Activated CD4-positive, alpha-beta T cell treated with anti-CD3 and anti-CD28 coated beads, Interleukin-2, amount 10 ng/mL, durations not matched to agents 7 days and 5 days (primary cell): ENCODE measurements around the gene SMNDC1. TPM values are rescaled to one million over a fixed set of nuclear protein-coding genes. Genes with fewer than 3 reads are reported as not detected.
"Not testable (repeated sequence)": the region's sequence is repeated elsewhere in the genome, so short reads cannot be mapped to it uniquely, and the experiment has no call there.

Source experiments
- CTCF ChIA-PET: fragments of 350-600 bp; sonication (Branson Sonifier 250); formaldehyde crosslinking; loops from one replicate; lab custom pipeline; 2021; ENCODE audit warnings: antibody characterized with exemption; lab: Charles Lee
- POLR2A ChIA-PET: fragments of 350-600 bp; sonication (Branson Sonifier 250); formaldehyde crosslinking; loops from one replicate; lab custom pipeline; 2021; ENCODE audit warnings: antibody characterized with exemption; lab: Charles Lee
- DNase-seq: peaks from one replicate; pipeline ENCODE4 v3.0.0-alpha.2; 2020
- H3K27ac Mint-ChIP-seq: one replicate; pipeline ENCODE4 v1.8.0; 2021; ENCODE audit warnings: mild to moderate bottlenecking, moderate library complexity, mixed read lengths
- H3K27me3 Mint-ChIP-seq: one replicate; pipeline ENCODE4 v1.8.0; 2021; ENCODE audit warnings: mixed read lengths
- H3K36me3 Mint-ChIP-seq: one replicate; pipeline ENCODE4 v1.8.0; 2021; ENCODE audit warnings: low read depth, mixed read lengths
- H3K4me1 Mint-ChIP-seq: one replicate; pipeline ENCODE4 v1.8.0; 2021; ENCODE audit warnings: mixed read lengths
- H3K4me3 Mint-ChIP-seq: one replicate; pipeline ENCODE4 v1.8.0; 2021; ENCODE audit warnings: mild to moderate bottlenecking, moderate library complexity, mixed read lengths
- H3K9me3 Mint-ChIP-seq: one replicate; pipeline ENCODE4 v1.8.0; 2021; ENCODE audit warnings: mixed read lengths
- total RNA-seq, 2 experiments: library from RNA; stranded (reverse); gene quantifications; one replicate each; pipeline ENCODE4 v1.2.3, GENCODE V29; 2021

Gene SMNDC1
- total RNA-seq, 2 experiments from 2014 or later, result 36.3 to 44.2 TPM

- H3K36me3 Mint-ChIP-seq, result no peaks in the 10 kb centered on the region
- ChIA-PET CTCF (interaction anchor here (0.9 to 1.7 kb wide), 3 partner anchors 13 to 40 kb away, joined by 3 to 4 read pairs (median 3); no protein-coding TSS in a partner anchor), POLR2A (no interaction called here)
- H3K27me3 Mint-ChIP-seq, result peaks cover 16% of the 10 kb centered on the region
- H3K27ac Mint-ChIP-seq, result no peak overlapping the region
- peaks cover 11% of the 10 kb centered on the region for H3K4me1 Mint-ChIP-seq
- DNase-seq, result no peak
- no peak overlapping the region for H3K4me3 Mint-ChIP-seq
- H3K9me3 Mint-ChIP-seq, result peaks cover 3% of the 10 kb centered on the region
Measured at GRCh38 chr10:110340816-110341215, 36.1 kb upstream of the SMNDC1 start.

DNA sequence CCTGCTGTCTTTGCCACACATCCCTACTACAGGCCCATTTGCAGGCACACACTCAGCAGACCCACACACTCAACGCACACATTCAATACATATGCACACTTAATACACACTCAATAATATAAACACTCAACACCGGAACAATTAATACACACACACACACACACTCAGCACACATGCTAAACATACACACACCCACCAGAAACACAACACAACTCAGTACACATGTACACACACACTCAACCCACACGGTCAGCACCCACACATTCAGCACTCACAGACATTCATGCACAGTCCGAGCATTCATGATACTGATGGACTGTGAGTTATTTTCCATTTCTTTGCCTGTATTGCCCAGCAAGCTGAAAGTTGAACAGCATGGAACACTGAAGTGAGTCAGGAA is 35.4 kb upstream of the SMNDC1 start:
- CTCF ChIA-PET, result interaction anchor here (0.9 to 1.7 kb wide), 3 partner anchors 13 to 39 kb away, joined by 3 to 4 read pairs (median 3); no protein-coding TSS in a partner anchor
- Mint-ChIP-seq H3K27me3 (peaks cover 16% of the 10 kb centered on the region), H3K9me3 (peaks cover 3% of the 10 kb centered on the region), H3K27ac (no peak overlapping the region), H3K4me3 (no peak overlapping the region), H3K4me1 (peaks cover 18% of the 10 kb centered on the region), H3K36me3 (no peaks in the 10 kb centered on the region)
- no peak for DNase-seq
- POLR2A ChIA-PET, result no interaction called here

GRCh38 chr10:110337906-110338305 is 33.2 kb upstream of the SMNDC1 start:
- CTCF ChIA-PET, result interaction anchor here (0.9 to 2.1 kb wide), 4 partner anchors 12 to 74 kb away, joined by 3 to 22 read pairs (median 10); no protein-coding TSS in a partner anchor
- Mint-ChIP-seq H3K27me3 (peaks cover 9% of the 10 kb centered on the region), H3K4me3 (no peak overlapping the region), H3K36me3 (no peaks in the 10 kb centered on the region), H3K9me3 (no peaks in the 10 kb centered on the region), H3K4me1 (peaks cover 29% of the 10 kb centered on the region), H3K27ac (no peak overlapping the region)
- POLR2A ChIA-PET, result no interaction called here
- DNase-seq, result no peak

DNA sequence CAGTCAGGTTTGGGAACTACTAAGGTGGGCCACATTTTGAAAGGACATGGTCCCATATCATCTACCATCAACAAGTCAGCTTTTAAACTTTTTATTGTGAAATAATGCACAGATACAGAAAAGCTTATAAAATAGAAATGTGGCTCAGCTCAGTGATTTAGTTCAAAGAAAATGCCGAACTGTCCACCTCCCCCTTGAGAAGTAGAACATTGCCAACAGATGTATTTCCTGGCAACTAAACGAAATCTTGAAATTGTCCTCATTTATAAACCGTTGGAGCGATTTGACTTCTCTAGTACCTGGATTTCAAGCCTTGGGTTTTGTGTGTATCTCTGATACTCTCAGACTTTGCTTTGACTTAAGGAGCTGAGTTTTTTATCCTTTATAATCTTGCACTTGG is 32.7 kb upstream of the SMNDC1 start:
- DNase-seq, result no peak
- CTCF ChIA-PET, result interaction anchor here (1.0 to 2.1 kb wide), 7 partner anchors 10 to 233 kb away, joined by 3 to 22 read pairs (median 3); no protein-coding TSS in a partner anchor
- H3K27ac Mint-ChIP-seq, result no peak overlapping the region
- peaks cover 4% of the 10 kb centered on the region for H3K27me3 Mint-ChIP-seq
- POLR2A ChIA-PET, result no interaction called here
- H3K9me3 Mint-ChIP-seq, result peaks cover 4% of the 10 kb centered on the region
- H3K4me3 Mint-ChIP-seq, result no peak overlapping the region
- H3K4me1 Mint-ChIP-seq, result peaks cover 29% of the 10 kb centered on the region
- peaks cover 3% of the 10 kb centered on the region for H3K36me3 Mint-ChIP-seq

DNA sequence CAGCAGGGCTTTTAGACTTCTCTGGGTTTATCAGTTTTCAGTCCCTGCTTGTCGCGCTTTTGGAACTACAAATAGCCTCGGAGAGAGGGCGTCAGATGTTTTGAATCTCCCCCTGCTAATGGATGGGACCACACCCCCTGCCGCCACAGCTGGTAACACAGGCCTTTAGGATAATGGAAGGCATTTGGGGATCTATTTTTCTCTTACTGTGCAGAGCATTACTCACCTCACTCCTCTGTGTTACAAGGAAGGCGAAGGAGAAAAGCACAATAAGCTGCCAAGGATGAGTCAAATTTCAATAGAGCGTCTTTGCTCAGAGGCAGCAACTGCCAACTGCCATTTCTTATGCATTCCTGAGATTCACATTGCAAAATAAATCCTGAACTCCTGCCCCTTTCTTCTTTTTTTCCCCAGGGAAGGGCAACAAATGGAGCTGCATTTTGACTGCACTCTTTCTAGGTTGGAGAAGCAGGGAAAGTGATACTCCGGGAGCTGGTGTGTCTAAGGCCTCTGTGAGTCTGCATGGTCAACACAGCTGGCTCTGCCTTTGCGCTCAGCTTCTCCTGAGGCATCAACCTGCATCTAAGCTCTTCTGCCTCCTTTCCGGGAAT is 31.5 kb upstream of the SMNDC1 start:
- Mint-ChIP-seq H3K27me3 (peaks cover 3% of the 10 kb centered on the region), H3K36me3 (peaks cover 6% of the 10 kb centered on the region), H3K27ac (peak overlapping the region; percentile 71), H3K4me3 (no peak overlapping the region), H3K9me3 (peaks cover 8% of the 10 kb centered on the region), H3K4me1 (peaks cover 29% of the 10 kb centered on the region)
- no peak for DNase-seq
- POLR2A ChIA-PET, result interaction anchor here (0.6 kb wide), 1 partner anchor 22 kb away, joined by 10 read pairs; no protein-coding TSS in a partner anchor
- CTCF ChIA-PET, result interaction anchor here (0.6 to 2.1 kb wide), 11 partner anchors 8 to 373 kb away, joined by 3 to 22 read pairs (median 3); no protein-coding TSS in a partner anchor

- H3K4me1 Mint-ChIP-seq, result peaks cover 29% of the 10 kb centered on the region
- no peak overlapping the region for H3K4me3 Mint-ChIP-seq
- no peak for DNase-seq
- ChIA-PET POLR2A (no interaction called here), CTCF (interaction anchor here (0.9 to 3.6 kb wide), 6 partner anchors 10 to 211 kb away, joined by 3 to 31 read pairs (median 4); no protein-coding TSS in a partner anchor)
- H3K36me3 Mint-ChIP-seq, result peaks cover 12% of the 10 kb centered on the region
- H3K27me3 Mint-ChIP-seq, result no peaks in the 10 kb centered on the region
- H3K9me3 Mint-ChIP-seq, result peaks cover 15% of the 10 kb centered on the region
- peak overlapping the region; percentile 71 for H3K27ac Mint-ChIP-seq
Measured at GRCh38 chr10:110335314-110336064, 30.8 kb upstream of the SMNDC1 start.

DNA sequence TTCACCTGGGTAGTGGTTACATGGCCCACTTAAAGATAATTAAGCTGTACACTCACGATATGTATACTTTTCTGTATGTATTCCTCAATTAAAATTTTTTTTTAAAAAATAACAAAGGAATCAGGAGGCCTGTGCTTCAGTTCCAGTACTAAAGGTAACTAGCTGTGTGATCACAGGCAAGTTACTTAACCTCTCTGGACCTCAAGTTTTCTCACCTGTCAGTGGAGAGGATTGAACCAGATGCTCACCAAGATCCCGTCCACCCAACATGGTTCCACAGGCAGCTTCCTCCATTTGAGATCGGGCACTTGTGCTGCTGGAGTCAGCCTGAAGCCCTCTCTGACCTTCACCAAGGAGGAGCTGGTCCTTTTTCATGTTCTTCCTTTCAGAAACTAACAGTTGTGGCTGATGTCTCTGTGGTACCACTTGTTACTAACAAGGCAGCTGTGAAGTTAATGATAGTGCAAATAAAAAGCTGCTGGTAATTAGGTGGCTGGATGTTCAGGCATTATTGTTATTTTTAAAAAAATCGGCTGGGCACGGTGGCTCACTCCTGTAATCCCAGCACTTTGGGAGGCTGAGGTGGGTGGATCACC is 29.4 kb upstream of the SMNDC1 start:
- no peak overlapping the region for H3K4me3 Mint-ChIP-seq
- H3K9me3 Mint-ChIP-seq, result peaks cover 24% of the 10 kb centered on the region
- CTCF ChIA-PET, result interaction anchor here (0.7 to 4.1 kb wide), 15 partner anchors 8 to 632 kb away, joined by 3 to 31 read pairs (median 4); no protein-coding TSS in a partner anchor

GRCh38 chr10:110331226-110331795 is 26.6 kb upstream of the SMNDC1 start:
- DNase-seq, H3K4me3 Mint-ChIP-seq, H3K27me3 Mint-ChIP-seq, POLR2A ChIA-PET, H3K27ac Mint-ChIP-seq: not testable (repeated sequence)
- CTCF ChIA-PET, result interaction anchor here (1.0 to 4.1 kb wide), 3 partner anchors 9 to 23 kb away, joined by 3 to 18 read pairs (median 4); no protein-coding TSS in a partner anchor
- Mint-ChIP-seq H3K9me3 (peaks cover 28% of the 10 kb centered on the region), H3K36me3 (peaks cover 16% of the 10 kb centered on the region), H3K4me1 (peaks cover 28% of the 10 kb centered on the region)

More for the DNA sequence above, 29.4 kb upstream of the SMNDC1 start:
- POLR2A ChIA-PET, result no interaction called here
- peaks cover 29% of the 10 kb centered on the region for H3K4me1 Mint-ChIP-seq
- H3K27ac Mint-ChIP-seq, result no peak overlapping the region
- no peak for DNase-seq
- H3K27me3 Mint-ChIP-seq, result no peaks in the 10 kb centered on the region
- peaks cover 16% of the 10 kb centered on the region for H3K36me3 Mint-ChIP-seq

DNA sequence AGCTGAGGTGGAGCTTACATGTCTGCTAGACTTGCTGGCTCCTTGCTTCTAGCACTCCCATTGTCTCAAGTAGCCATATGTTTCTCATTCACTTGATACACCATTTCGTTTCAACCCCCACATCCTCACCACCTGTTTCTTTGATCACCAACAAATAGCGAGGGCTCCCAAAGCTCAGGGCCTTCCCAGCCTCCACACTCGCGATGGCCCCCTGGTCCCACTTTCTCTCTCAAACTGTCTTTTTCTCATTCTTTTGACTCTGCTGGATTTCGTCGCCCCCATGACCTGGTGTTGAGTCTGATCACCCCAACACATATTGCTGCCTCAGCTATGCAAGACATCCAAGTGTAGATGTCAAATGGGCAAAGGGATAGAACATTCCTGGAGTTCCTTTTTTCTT is 26.0 kb upstream of the SMNDC1 start:
- Mint-ChIP-seq H3K36me3 (peaks cover 16% of the 10 kb centered on the region), H3K27ac (no peak overlapping the region), H3K4me3 (no peak overlapping the region), H3K27me3 (peaks cover 2% of the 10 kb centered on the region), H3K9me3 (peaks cover 28% of the 10 kb centered on the region), H3K4me1 (peaks cover 23% of the 10 kb centered on the region)
- no peak for DNase-seq
- CTCF ChIA-PET, result interaction anchor here (1.3 to 2.6 kb wide), 2 partner anchors 15 to 24 kb away, joined by 3 to 8 read pairs; no protein-coding TSS in a partner anchor
- POLR2A ChIA-PET, result no interaction called here

- ChIA-PET CTCF (interaction anchor here (0.7 to 3.3 kb wide), 10 partner anchors 9 to 232 kb away, joined by 3 to 11 read pairs (median 3); no protein-coding TSS in a partner anchor), POLR2A (no interaction called here)
- Mint-ChIP-seq H3K27me3 (peaks cover 5% of the 10 kb centered on the region), H3K4me1 (peaks cover 18% of the 10 kb centered on the region), H3K9me3 (peaks cover 24% of the 10 kb centered on the region), H3K4me3 (no peak overlapping the region), H3K36me3 (peaks cover 13% of the 10 kb centered on the region), H3K27ac (no peak overlapping the region)
- DNase-seq, result no peak
Measured at GRCh38 chr10:110327262-110327914, 22.7 kb upstream of the SMNDC1 start.

- H3K4me3 Mint-ChIP-seq, result no peak overlapping the region
- POLR2A ChIA-PET, result no interaction called here
Measured at GRCh38 chr10:110326351-110327032, 21.8 kb upstream of the SMNDC1 start.

More at GRCh38 chr10:110326351-110327032, 21.8 kb upstream of the SMNDC1 start:
- Mint-ChIP-seq H3K4me1 (peaks cover 18% of the 10 kb centered on the region), H3K27me3 (peaks cover 5% of the 10 kb centered on the region), H3K36me3 (peaks cover 14% of the 10 kb centered on the region), H3K27ac (no peak overlapping the region), H3K9me3 (peaks cover 20% of the 10 kb centered on the region)
- no peak for DNase-seq
- CTCF ChIA-PET, result interaction anchor here (0.7 to 3.3 kb wide), 10 partner anchors 8 to 442 kb away, joined by 3 to 14 read pairs (median 4); partner anchors contain the start of gene SMNDC1
